EH (cell line): Measurements from ENCODE around the gene ANO6.
A peak's percentile ranks its signal among the peaks of the same experiment; 100 is the strongest.

Experiments used
- DNase-seq: peaks from one replicate; pipeline ENCODE4 v3.0.0-alpha.2; 2015; ENCODE audit warnings: low read depth

Gene ANO6

DNA sequence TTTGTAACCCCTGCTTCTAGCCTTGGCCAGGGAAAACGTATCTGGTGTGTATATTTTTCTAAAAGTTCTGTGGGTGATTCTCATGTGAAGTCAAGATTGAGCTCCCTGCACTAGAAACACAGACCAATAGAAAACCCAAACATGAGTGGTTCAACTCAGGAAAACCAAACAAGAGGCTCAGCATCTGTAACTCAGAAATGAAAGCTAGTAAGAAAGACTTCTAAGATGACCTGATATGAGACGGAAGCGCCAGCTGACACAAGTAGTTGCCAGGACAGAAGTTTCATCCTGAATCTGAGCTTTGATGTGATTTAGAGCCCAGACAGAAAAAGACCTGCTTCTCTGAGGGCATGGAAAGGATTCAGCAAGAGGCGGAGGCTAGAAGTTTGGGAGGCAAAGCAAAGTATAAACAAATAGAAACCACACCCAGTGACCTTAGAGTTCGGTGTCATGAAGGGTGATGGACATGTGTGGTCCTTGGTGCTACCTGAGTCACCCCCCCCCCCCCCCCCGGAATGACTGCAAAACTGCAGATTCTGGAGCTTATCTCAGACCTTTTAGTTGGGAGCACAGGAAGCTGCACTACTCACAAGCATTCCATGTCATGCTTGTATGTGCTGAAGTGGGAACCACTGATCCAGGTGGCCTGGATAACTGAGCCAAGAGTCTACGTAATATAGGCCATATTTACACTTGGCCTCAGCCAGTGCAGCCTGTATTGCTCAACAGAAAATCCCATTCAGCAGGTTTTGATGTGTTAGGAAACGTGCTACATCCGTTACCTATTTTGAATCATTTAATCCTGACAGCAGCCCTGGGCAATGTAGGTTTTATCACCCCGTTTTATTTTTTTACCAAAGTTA, 191.3 kb downstream of the ANO6 start:
- no peak for DNase-seq

DNA sequence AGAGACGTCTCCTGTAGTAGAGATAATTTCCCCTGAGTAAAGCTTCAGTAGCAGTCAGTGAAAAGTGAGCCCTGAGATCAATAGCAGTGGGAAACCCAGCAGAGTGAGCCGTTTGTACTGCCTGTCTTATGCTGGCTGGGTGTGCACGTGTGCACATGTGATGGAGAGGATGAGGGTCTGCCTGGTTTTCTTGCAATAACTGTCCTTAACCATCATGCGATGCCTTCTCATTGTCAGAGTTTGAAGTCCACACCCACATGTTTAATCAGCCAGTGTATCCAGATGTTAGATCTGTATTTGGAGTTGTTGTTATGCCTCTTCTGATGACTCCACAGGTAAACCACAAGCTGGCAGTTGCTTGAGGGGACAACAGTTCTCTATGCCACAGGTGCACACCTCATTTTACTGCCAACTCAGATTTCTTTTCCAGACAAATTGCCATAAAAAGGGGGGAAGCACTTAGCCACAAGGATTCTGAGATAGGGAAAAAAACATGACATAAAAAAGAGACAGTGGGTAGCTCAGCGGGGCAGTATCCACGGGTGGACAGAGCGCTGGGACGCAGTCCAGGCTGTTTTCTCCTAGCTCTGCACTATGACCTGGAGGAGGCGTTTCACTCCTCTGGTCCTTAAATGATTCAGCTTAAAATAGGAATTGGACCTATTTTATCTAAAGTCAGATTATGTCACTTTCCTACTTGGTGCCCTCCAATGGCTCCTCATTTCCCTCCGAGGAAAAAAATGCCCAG, 192.3 kb downstream of the ANO6 start:
- DNase-seq = no peak

DNA sequence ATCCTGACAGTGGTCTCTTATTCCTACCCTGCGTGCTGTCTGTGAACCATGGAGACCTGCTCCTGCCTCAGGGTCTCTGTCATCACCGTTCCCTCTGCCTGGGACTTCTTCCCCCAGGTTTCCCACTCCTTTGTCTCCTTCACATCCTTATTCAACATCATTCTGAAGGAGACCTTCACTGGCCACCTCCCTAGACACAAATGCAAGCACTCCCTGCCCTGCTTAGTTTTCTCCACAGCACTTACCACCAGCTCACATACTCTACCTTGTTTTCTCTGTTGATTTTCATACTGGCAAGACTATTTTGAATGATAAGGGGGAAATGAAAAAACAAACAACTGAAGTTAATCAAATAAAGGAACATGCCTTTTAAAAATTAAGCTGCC, 192.8 kb downstream of the ANO6 start:
- no peak for DNase-seq

DNA sequence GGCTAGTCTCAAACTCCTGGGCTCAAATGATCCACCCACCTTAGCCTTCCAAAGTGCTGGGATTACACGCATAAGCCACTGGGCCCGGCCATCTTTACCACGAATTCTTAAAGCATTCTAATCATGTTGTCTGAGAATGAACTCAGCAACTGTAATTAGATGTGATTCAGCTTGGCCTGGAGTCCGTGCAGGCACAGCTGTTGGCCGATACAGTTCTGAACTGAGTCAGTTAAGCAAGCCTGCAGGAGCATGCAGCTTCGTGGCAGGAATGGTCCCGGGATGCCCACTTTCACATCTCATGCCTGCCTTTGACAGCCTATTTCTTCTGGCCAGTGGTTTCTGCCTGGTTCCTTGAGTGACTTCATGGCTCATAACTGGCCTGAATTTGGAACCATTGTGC, 194.1 kb downstream of the ANO6 start:
- DNase-seq = peak; percentile 83

DNA sequence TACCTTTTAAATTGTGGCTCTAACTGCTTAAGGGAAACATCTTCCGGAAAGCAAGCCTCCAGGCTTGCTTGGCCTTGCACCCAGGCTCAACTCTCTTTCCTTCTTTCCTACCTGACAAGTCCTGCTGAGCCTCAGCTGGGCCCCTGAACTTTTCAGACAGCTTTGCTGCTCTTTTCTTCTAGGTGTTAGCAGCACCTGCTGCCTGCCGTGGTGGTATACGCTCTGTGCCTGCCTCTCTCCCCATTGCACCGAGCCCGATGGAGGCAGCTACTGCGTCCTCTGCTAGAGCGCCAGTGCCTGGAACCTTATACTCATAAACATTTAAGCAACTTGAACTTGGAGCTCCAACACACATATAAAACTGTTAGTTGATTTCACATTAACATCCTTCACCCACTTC, 195.7 kb downstream of the ANO6 start:
- no peak for DNase-seq

DNA sequence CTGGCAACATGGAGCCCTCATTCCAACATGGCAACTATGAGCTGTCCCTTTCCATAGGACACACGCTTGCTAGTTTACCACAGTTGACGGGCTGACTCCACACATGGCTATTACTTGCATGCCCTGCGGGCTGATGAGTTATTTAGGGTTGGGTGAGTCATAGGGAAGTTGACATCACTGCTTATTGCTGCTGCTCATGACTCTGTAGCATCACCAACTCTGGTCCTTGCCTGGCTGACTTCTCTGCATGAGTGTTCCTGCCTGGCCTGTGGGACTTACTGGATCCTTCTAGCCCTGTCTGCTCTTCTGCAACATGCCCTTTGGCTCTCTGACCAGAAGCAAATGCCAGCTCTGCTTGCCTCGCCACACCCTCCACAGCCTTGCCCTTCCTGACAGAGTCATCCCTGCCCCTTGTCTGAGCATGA, 199.5 kb downstream of the ANO6 start:
- peak; percentile 100 for DNase-seq

DNA sequence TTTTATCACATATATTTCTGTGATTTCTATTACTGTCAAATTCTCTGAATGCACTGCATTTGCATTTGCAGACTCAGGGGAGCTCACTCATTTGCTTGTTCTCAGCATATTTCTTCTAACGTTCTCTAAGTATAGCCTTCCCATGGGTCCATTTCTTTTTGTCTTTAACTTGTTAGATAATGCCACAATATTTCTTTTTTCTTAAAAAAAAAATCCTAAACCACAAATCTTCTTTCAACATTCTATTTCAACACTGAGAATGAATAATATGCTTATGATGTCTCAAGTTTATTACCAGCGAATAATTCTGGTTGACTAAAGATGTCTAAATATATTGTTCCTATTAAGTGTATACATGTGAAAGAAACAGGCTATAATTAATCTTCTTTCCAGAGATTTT, 200.2 kb downstream of the ANO6 start:
- peak; percentile 3 for DNase-seq

DNA sequence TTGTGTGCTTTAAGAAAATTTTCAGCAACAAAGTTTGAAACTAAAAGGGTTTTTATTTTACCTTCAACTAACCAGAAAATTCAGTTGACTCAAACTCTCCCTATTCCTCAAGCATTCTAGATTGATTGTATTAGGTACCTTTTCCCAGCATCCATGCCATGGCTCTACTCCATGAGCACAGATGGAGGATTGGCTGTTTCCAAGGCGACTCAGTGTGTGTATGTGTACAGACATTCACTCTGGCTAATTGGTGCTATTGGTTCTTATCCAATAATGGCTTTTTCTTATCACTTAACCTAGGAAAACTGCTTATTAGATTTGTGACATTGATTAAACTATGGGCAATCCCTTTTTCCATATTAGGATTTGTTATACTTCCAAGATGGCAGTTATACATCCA, 202.6 kb downstream of the ANO6 start:
- no peak for DNase-seq

DNA sequence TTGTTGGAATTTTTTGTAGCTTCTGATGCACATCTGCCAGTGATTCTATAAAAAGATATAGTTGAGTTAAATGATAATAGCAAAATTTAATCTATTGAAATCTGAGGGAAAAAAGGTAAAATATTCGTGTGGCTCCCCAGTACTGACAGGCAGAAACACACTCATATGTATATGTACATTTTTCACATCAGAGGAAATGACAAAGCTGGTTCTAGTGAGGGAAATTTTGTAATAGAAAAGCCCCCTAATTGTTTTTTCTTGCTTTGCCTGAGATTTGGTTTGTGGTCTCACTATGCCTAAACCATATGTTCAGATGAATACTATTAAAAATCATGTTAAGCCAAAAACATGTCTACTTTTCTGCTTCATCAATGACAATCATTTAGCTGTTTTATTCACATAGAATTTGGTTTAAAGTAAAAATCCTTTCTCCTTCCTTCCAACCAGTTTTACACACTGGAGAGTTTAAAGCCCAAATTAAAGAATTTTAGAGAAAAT, 203.5 kb downstream of the ANO6 start:
- DNase-seq = no peak

DNA sequence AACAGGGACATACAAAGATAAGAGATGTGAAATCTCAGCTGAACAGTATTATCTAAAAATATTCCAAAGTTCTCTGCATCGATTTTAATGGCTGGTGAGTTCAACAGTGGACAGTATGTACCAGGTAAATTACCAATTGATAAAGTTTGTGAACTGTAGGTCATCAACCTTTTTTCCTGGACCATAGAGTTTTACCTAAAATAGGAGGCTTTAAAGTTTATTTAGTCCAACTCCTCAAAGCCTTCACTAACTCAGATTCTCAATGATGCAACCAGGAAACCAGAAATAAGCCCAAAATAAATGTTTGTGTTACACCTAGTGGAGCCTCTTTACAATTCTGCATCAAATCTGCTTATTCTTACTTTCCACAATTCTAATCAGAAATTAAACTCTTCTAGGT, 205.8 kb downstream of the ANO6 start:
- no peak for DNase-seq

DNA sequence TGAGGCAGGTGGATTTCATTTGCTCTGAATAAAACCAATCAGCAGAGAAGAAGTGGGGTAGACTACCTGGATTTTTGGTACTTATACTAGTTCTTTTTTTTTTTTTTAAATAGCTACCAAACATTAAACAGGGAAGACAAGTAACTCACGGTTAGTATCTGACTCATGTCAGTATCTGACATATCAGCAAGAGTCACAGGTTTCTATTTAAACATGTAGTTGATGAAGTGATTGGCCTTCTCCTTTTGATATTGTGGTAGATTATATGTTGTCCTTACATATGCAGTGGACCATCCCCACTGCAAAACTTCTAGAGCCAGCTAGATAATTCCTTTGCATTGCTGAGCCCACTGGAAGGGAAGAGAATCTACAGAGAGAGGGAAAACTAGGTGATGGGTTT, 208.0 kb downstream of the ANO6 start:
- DNase-seq = no peak

DNA sequence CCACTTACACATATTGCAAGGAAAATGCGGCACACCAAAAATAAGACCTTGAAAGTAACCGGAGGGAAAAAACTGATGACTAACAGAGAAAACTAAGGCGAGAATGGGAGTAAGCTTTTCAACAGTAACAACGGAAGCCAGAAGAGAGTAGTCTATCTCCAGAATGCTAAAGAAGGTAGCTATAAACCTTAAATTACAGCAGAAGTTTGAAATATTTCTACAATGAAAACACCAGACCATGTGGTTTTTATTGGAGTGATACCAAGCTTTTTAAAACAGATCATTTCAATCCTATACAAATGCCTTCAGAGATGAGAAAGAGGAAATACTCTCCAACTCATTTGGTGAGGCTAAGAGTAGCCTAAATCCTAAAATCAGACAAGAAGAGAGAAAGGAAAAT, 209.5 kb downstream of the ANO6 start:
- DNase-seq = peak; percentile 92

DNA sequence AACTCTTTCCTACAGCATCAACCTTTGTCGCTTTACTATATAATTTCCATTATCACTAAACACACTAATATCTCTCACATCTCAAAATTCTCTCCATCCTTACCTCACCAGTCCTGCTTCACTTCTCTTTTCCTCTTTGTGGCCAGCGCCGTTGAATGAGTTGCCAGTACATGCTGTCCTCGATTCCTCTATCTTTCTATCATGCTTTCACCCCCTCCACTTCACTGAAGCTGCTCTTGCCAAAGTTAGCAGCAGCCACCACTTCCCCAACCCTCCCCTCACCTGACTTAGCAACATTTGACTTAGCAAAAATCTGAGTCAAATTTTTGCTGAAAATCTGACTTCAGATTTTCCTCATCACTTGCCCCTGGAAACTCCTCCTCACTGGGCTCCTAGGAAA, 210.4 kb downstream of the ANO6 start:
- no peak for DNase-seq

DNA sequence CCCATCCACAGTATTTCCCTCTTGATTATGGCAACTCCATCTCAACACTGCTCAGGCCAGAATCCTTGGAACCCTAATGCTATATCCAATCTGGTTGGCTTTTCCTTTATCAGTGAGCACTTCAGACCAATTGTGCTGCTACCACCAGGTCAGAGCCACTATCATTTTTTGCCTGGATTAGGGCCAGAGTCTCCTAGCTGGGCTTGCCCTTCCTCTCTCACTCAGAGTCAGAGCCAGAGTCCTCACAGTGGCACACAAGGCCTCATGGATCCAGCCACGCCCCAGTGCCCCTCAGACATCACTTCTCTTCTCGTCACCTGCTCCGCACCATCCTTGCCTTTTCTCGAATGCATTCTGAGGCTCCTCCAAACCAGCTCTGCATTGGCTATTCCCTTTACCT, 211.1 kb downstream of the ANO6 start:
- DNase-seq = no peak

DNA sequence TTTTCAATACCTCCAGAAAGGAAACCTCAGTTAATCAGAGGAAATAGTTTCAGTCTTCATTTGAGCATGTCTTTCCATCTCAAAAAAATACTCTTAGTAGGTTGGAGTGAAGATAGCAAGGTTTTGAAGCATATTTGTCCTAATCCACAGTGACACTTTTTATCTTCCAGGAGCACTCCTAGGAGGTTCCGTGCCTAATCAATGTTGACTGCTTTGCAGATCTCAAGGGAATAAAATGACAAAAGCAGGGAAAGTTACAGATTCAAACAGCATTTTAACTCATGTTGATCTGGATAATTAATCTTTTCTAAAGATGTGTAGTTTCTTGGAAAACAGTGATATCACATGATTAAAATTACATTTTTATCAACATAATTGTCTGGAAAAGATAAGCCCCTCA, 213.9 kb downstream of the ANO6 start:
- DNase-seq = no peak

DNA sequence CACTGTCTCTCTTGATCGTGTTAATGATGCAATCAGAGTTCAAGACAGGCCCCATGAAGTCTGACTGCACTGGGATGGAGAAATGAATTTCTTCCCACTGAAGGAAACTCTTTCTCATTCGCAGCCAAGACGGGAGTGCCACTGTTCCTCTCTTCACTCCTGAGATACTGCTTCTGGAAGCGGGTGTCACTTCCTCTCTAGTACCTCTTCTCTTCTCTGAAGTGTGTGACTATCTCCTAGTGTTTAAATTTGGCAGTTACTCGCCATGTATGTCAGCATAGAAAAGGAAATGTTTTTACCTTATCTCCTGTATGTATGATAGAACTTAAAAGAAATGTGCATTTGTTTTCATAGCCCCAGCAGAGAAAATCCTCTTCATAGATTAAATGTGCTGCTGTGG, 215.2 kb downstream of the ANO6 start:
- no peak for DNase-seq

DNA sequence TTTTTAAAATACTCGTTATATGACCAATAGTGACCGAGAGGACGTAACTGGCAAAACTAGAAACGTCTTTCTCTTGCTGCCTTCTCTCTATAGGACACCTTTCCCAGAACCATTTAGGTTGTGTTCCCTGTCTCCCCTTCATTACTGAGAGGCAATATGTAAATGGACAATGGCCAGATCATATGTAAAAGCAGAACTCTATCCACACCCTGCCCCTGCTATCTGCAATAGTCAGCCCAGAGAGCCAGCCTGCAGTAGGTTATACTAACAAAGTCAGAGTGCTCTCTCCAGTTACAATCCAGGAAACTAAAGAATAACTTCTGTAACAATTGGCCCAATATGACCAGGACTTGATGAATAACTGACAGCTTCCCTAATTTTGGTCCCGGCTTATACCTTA, 216.8 kb downstream of the ANO6 start:
- DNase-seq = no peak

DNA sequence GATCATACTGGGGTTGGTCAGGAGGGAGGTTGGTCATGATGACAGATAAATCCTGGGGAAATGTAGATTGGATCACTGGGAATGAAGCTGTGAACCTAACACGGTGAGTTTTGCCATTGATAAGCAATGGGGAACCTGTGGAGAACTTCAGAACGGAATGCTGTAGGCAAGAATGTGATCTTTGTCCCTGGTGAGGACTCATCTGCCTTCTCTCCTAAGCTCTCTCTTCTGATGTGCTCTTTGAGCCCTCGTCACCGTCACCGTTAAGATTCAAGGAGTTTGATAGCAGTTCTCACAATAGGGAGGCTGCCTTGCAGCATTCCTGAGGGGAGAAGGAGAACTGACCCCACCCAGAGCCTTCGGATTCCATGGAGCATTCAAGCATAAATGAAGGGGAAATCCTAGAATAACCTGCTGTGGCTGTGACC, 217.6 kb downstream of the ANO6 start:
- DNase-seq = no peak

DNA sequence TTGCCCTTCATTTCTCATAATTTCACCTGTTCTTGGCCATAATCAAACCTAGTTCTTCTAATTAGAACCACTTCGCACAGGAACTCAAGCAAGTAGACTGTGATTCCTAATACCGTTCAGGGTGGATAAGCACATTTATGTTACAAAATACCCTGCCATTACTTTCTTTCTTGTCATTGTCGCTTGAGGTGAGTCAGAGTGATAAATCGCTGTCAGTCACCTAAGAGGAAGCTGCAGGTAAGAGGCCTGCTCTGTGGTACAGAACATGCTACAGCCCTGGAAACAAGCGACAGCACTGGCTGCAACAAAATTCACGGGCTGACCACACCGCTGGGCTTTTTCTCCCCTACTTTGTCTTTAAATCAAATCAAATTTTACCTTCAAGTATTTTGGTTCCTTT, 218.2 kb downstream of the ANO6 start:
- no peak for DNase-seq

DNA sequence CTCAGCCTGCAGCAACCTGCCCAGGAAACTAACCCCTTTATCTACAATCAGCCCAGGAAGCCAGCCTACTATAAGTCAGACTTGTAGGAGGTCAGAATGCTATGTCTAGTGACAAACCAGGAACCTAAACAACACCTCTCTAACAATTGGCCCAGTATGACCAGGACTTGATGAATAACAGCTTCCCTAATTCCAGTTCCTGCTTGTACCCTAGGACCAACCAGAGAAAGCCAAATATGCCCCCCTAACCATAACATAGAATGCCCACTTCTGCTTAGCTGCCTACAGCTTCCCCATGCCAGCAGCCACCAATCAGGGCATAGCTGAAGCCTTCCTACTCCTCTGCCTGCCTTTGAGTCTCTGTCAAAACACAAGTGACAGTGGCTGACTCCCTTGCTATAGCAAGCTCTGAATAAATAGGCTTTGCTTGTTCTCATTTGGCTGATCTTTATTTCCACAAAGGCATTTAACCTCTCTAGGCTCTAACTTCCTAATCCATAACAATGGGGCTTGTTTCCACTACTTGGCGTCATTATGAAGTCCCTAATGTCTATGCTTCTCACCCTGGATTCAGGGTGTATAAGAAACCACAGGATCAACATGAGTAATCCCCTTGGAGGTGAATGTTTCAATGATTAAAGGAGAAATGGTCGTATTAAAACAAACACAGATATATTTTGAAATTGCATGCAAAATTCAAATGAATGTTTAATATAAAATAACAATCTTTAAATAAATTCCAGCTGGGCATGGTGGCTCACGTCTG, 220.2 kb downstream of the ANO6 start:
- no peak for DNase-seq

DNA sequence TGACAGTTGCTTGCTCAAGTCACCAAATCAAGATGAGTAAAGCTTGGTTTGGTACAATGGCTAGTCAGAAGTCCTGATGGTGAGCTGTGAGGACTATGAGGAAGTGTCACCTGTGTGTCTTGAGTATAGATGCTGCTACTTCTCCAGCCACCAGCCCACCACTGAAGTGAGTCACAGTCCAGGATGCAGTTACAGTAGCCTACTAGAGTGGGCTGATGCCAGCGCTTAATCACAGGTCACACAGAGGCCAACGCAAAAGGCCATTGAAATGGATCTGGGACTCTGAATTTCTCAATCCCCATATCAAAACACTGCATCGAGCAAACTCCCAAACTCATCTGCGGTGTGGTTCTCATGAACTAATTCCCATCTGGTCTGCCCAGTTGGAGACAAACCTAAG, 223.1 kb downstream of the ANO6 start:
- DNase-seq = peak; percentile 19

DNA sequence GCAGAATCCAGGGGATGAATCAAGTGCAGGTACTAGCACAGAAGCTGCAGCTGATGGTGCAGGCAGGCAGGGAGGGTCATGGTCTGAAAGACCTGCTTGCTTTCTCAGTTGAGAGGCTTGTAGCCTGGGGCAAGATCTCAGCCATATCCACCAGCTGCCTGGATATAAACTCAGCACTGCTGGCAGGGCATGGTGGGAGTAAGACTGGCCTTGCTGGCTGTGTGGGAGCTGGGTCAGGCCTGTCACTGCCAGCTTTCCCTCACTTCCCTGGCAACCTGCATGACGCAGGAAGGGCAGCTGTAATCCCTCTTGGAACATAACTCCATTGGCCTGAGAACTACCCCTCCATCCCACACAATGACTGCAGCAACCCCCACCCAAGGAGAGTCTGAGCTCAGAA, 230.1 kb downstream of the ANO6 start:
- no peak for DNase-seq

DNA sequence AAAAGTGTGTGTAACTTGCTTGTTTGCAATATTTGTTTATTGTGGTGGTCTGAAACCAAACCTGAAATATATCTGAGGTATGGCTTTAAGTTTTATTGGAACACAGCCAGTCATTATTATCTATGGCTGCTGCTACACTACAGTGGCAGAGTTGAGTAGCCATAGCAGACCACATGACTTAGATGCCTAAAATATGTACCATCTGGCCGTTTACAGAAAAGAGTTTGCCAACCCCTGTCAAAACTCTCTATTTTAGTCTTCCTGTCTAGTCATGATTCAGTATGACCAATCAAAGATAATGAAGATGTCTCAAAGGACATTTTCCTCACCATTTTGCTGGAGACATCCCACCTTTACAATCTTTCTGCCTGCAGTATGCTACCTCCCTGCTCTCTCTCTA, 242.3 kb downstream of the ANO6 start:
- no peak for DNase-seq
